Lung (tissue), 12 donors: ENCODE measurements around the gene AUTS2. TPM values are rescaled to one million over a fixed set of nuclear protein-coding genes. Genes with fewer than 3 reads are reported as not detected.

Source experiments
- ATAC-seq: fragments of 200-7000 bp; cut with Tn5 transposase; one replicate; pipeline ENCODE4 v1.9.1; 2020; ENCODE audit warnings: moderate number of reproducible peaks; ENCODE audit not compliant: insufficient read depth, low FRiP score
- DNase-seq, 3 donors: peaks; one replicate each; pipeline ENCODE4 v3.0.0-alpha.2; 2013 to 2017
- H3K27ac ChIP-seq, 2 donors: one replicate each; pipeline ENCODE4 v1.5.1; 2013; ENCODE audit warnings: mild to moderate bottlenecking in 2 of 2, moderate library complexity in 2 of 2, control low read depth in 1 of 2, inconsistent platforms in 1 of 2, low read depth in 1 of 2, low read length in 1 of 2
- H3K27me3 ChIP-seq, 3 donors: one replicate each; pipeline ENCODE4 v1.5.1; 2013; ENCODE audit warnings: low read length in 2 of 3; ENCODE audit not compliant: control insufficient read depth in 3 of 3, insufficient read depth in 3 of 3
- H3K36me3 ChIP-seq, 4 donors: one replicate each; pipeline ENCODE4 v1.5.1; 2013; ENCODE audit warnings: low read length in 4 of 4, mild to moderate bottlenecking in 1 of 4, moderate library complexity in 1 of 4; ENCODE audit not compliant: control insufficient read depth in 4 of 4, insufficient read depth in 4 of 4
- H3K4me1 ChIP-seq, 5 donors: one replicate each; pipeline ENCODE4 v1.5.1; 2013; ENCODE audit warnings: low read length in 5 of 5, mild to moderate bottlenecking in 2 of 5, moderate library complexity in 1 of 5; ENCODE audit not compliant: control insufficient read depth in 5 of 5, insufficient read depth in 5 of 5
- H3K4me3 ChIP-seq: one replicate; pipeline ENCODE4 v1.5.1; 2013; ENCODE audit warnings: mild to moderate bottlenecking, control low read depth, moderate library complexity
- H3K9ac ChIP-seq, 2 donors: one replicate each; pipeline ENCODE4 v1.5.1; 2013; ENCODE audit warnings: low read length in 2 of 2, control low read depth in 1 of 2; ENCODE audit not compliant: insufficient read depth in 1 of 2
- H3K9me3 ChIP-seq, 4 donors: one replicate each; pipeline ENCODE4 v1.5.1; 2013; ENCODE audit warnings: low read length in 3 of 4, mild to moderate bottlenecking in 1 of 4, moderate library complexity in 1 of 4; ENCODE audit not compliant: control insufficient read depth in 4 of 4, insufficient read depth in 3 of 4
- CTCF ChIP-seq: IDR thresholded peaks from 2 replicates; pipeline ENCODE4 v1.5.1; 2012; ENCODE audit warnings: mild to moderate bottlenecking; ENCODE audit errors: control extremely low read depth, extremely low read depth
- WGBS, 2 donors: extraction: QIAGEN DNeasy Blood & Tissue Kit; methylation state at CpG; one replicate each; pipeline ENCODE4 v1.1.7; 2013; 5-methylcytosine and 5-hydroxymethylcytosine counted together
- polyA plus RNA-seq, 2 donors: library from polyadenylated mRNA; stranded (reverse); fragments of 200-250 nt; gene quantifications; one replicate each; pipeline ENCODE4 v1.2.1, GENCODE V29; 2013
- total RNA-seq, 2 donors: library from RNA; depleted of rRNA in 1 of 2; stranded (reverse); fragments of >200 nt in 1 of 2; gene quantifications; one replicate each; pipeline ENCODE4 v1.2.1, GENCODE V29; 2014 to 2021
- donor health status: control.
- donor health status: control.
- donor health status: Bipolar disorder and iron deficiency.
- donor health status: healthy.
- donor health status: DM: yes; HTN: yes; CAD: no.

Gene AUTS2
- total and polyA plus RNA-seq, 4 donors = 11.8 to 115 (median 40.6) TPM

GRCh38 chr7:69593511-69593910 lies 4.8 kb upstream of the AUTS2 start:
- H3K9me3 ChIP-seq = no peaks in the 10 kb centered on the region
- no peaks in the 10 kb centered on the region for H3K36me3 ChIP-seq
- ATAC-seq (no peak), DNase-seq (no peak)
- TF ChIP-seq CTCF = no peak
- 72 to 85% methylated on average over 2 of the region's 2 CpGs for WGBS, 2 donors
- H3K9ac ChIP-seq = no peak overlapping the region
- no peaks in the 10 kb centered on the region for H3K27me3 ChIP-seq
- H3K4me1 ChIP-seq = peaks cover 0 to 5% (median 0%) of the 10 kb centered on the region in 5 donors
- H3K4me3 ChIP-seq = no peak overlapping the region
- H3K27ac ChIP-seq = no peak overlapping the region

- Histone ChIP-seq H3K9me3 (no peaks in the 10 kb centered on the region), H3K27me3 (no peaks in the 10 kb centered on the region), H3K27ac (no peak overlapping the region), H3K36me3 (no peaks in the 10 kb centered on the region), H3K4me3 (no peak overlapping the region), H3K9ac (no peak overlapping the region), H3K4me1 (peaks cover 0 to 7% (median 0%) of the 10 kb centered on the region in 5 donors)
- DNase-seq (no peak), ATAC-seq (no peak)
- 95 to 98% methylated on average over 1 of the region's 1 CpG for WGBS, 2 donors
- TF ChIP-seq CTCF = no peak
These were observed 2.9 kb upstream of the AUTS2 start for GRCh38 chr7:69595415-69595814.

GRCh38 chr7:69596056-69596455 lies 2.2 kb upstream of the AUTS2 start:
- H3K27ac ChIP-seq = no peak overlapping the region
- TF ChIP-seq CTCF = no peak
- peaks cover 0 to 13% (median 5%) of the 10 kb centered on the region in 5 donors for H3K4me1 ChIP-seq
- H3K27me3 ChIP-seq = no peaks in the 10 kb centered on the region
- H3K9me3 ChIP-seq = no peaks in the 10 kb centered on the region
- no peak overlapping the region for H3K9ac ChIP-seq
- no peaks in the 10 kb centered on the region for H3K36me3 ChIP-seq
- DNase-seq = no peak
- 88 to 95% methylated on average over 7 of the region's 7 CpGs for WGBS, 2 donors
- no peak overlapping the region for H3K4me3 ChIP-seq
- no peak for ATAC-seq

- no peaks in the 10 kb centered on the region for H3K9me3 ChIP-seq
- H3K9ac ChIP-seq = peak overlapping the region in 1 of 2 donors; percentile 23
- H3K4me1 ChIP-seq = peaks cover 0 to 21% (median 8%) of the 10 kb centered on the region in 5 donors
- H3K27ac ChIP-seq = peak overlapping the region; percentile 37 to 72
- ATAC-seq = no peak
- no peak overlapping the region for H3K4me3 ChIP-seq
- H3K36me3 ChIP-seq = no peaks in the 10 kb centered on the region
- DNase-seq = peak in 2 of 3 donors; percentile 34 to 50
- TF ChIP-seq CTCF = no peak
- WGBS, 2 donors = 16 to 19% methylated on average over 16 of the region's 16 CpGs
- no peaks in the 10 kb centered on the region for H3K27me3 ChIP-seq
These were observed 1.5 kb upstream of the AUTS2 start for GRCh38 chr7:69596723-69597277.
